GM12875 (cell line): ENCODE measurements around the gene BBS9.

ENCODE experiments used
- H3K4me3 ChIP-seq: one replicate; pipeline ENCODE4 v1.5.1; 2011; ENCODE audit warnings: low read depth, low read length, control low read depth
- TF ChIP-seq, protein P1 (sequence below): IDR thresholded peaks from 2 replicates; pipeline ENCODE4 v1.5.1; 2011; ENCODE audit warnings: low read depth, mild to moderate bottlenecking, control low read depth, inconsistent platforms, low read length, moderate library complexity, borderline replicate concordance; ENCODE audit not compliant: insufficient read depth

The BBS9 gene

DNA sequence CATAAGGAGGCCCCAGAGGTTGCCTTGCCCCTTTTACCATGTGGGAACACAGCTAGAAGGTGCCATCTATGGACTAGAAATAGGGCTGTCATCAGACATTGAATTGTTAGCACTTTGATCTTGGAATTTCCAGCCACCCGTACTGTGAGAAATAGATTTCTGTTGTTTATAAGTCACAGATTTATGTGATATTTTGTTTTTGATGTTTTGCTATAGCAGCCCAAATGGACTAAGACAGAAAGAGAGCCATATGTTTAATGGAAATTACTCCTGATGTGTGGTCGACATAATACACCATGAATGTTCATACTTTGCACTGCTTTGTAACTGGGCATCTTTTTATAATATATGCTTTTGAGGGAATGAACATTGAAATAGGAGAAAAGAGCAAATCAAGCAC is 302.2 kb downstream of the BBS9 start:
- no peak overlapping the region for H3K4me3 ChIP-seq
- TF ChIP-seq, protein P1, sequence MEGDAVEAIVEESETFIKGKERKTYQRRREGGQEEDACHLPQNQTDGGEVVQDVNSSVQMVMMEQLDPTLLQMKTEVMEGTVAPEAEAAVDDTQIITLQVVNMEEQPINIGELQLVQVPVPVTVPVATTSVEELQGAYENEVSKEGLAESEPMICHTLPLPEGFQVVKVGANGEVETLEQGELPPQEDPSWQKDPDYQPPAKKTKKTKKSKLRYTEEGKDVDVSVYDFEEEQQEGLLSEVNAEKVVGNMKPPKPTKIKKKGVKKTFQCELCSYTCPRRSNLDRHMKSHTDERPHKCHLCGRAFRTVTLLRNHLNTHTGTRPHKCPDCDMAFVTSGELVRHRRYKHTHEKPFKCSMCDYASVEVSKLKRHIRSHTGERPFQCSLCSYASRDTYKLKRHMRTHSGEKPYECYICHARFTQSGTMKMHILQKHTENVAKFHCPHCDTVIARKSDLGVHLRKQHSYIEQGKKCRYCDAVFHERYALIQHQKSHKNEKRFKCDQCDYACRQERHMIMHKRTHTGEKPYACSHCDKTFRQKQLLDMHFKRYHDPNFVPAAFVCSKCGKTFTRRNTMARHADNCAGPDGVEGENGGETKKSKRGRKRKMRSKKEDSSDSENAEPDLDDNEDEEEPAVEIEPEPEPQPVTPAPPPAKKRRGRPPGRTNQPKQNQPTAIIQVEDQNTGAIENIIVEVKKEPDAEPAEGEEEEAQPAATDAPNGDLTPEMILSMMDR: no peak

DNA sequence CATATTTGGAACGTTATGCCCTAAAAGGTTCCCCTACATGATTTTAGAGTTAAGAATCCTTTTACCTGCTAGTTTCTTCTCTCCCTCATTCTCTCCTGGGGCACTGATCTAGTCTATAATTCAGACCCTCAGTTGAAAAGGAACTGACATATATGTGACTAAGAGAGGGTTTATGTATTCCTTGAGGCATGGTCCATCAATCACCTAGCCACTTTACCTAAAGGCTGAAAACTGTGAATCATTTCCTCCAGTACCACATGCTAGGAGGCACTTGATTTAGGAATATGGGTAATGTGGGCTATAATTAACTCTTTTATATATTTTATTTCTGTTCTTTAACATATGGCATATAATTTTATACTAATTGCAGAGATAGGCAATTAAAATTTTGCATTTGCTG is 303.5 kb downstream of the BBS9 start:
- TF ChIP-seq, protein P1: no peak
- H3K4me3 ChIP-seq: no peak overlapping the region

DNA sequence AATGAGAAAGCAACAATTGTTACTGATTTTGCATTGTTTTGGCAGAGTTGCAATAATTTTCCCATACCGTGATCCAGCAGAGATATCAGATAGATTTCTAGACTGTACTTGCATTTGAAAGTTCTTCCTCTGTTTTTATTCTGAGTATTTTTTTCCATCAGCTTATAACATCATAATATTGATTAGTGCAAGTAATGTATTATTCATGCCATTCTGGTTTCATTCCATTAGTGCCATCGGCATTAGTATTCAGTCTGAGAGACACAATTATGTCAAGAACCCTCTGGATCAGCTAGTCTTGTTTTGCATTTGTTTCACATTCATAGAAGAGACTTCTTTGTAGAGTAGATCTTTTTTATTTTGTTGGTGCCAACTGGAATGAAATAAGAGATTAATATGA is 304.0 kb downstream of the BBS9 start:
- no peak overlapping the region for H3K4me3 ChIP-seq
- TF ChIP-seq, protein P1: no peak

DNA sequence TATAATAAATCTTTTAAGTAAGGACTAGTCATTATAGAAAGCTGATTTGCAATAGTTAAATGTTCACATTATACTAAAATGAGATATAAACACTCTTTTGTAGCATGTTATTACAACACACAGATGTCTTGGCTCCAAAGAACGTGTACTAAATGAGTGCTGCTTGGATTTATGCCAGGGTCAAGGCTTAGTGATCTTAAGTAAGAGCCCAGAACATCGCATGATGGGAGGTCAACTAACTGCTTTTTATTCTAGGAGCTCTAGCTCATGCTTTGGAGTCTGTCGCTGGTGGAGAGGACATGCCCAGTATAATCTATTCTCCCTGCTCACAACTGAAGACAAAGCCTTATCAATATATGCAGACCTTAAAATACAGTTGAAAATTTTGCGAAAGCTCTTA is 315.1 kb downstream of the BBS9 start:
- no peak overlapping the region for H3K4me3 ChIP-seq
- TF ChIP-seq, protein P1: no peak

DNA sequence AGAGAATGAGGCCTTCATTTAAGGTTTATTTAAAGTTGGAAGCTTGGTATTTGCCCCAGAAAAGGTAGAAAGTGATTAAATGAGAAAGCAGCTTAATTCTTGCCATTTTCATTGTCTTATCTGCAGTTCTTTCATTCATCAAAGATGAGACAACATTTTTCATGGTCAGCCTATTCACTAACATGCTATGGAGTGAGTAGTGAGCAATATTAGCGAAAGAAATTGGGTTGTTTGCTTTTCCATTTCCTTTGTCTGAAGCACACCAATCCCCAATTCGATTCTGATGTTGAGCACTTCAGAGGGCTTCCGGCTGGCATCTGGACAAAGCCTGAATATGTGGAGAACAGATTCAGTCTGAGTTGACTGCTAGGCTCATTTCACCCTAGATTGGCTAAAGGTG is 317.2 kb downstream of the BBS9 start:
- TF ChIP-seq, protein P1: no peak
- H3K4me3 ChIP-seq: no peak overlapping the region

DNA sequence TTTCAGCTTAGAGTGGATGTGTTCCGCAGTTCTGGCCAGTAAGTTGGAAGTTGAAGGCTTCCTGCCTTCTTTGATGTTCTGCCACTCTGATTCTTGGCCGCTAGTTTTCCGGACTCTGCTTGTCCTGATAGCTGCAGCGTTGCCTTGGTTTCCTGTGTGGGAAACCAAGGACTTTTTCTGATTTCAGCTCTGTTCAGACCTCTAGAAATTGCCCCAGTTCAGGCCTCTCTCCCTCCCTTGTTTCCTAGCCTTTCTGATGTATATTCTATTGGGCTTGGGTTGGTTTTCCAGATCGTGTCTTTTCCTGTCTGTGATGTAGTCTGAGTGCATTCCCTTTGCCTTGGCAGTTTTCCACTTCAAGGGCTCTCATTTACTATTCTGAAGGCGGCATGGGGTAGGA is 318.7 kb downstream of the BBS9 start:
- no peak overlapping the region for H3K4me3 ChIP-seq
- TF ChIP-seq, protein P1: no peak

DNA sequence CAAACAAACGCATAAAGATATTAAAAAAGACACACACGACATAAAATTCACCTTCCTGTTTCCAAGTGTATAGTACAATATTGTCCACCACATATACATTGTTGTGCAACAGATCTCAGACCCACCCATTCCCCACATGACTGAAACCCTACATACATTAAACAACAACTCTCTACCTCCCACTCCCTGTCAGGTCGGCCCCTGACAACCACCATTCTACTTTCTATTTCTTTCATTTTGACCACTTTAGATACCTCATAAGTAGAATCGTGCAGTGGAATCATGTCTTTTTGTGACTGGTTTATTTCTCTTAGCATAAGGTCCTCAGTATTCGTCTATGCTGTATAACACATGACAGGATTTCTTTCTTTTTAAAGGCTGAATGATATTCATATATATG is 320.5 kb downstream of the BBS9 start:
- TF ChIP-seq, protein P1: no peak
- H3K4me3 ChIP-seq: no peak overlapping the region
